ENCODE measurements around the gene UQCC2. TPM values are rescaled to one million over a fixed set of nuclear protein-coding genes. Genes with fewer than 3 reads are reported as not detected.

UQCC2 gene
- total RNA-seq, 2 experiments from 2014 or later: 64.9 to 85.3 TPM

DNA sequence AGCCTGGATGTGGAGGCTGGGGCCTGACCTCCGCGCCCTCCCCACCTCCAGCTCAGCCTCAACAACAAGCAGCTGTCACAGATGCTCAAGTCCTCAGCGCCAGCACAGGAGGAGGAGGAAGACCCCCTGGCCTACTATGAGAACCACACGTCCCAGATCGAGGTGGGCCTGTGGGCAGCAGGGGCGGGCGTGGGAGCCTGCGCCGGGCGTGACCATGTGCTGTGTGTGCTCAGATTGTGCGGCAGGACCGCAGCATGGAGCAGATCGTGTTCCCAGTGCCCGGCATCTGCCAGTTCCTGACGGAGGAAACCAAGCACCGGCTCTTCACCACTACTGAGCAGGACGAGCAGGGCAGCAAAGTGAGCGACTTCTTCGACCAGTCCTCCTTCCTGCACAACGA is 23.5 kb downstream of the UQCC2 start:
- Histone ChIP-seq H3K9me2 (ENCODE audit: insufficient read depth, low read length) (no peaks in the 10 kb centered on the region), H3K79me2 (ENCODE audit: insufficient read depth, low read depth, low read length) (no peaks in the 10 kb centered on the region), H3K4me1 (ENCODE audit: insufficient read depth, low read length, poor library complexity, severe bottlenecking) (no peaks in the 10 kb centered on the region), H4K20me1 (ENCODE audit: insufficient read depth, low read length) (no peaks in the 10 kb centered on the region), H2AFZ (ENCODE audit: low read length) (no peak overlapping the region), H3K4me2 (ENCODE audit: low read length) (no peak overlapping the region), H3K4me3 (ENCODE audit: low read depth, low read length, poor library complexity, severe bottlenecking) (no peak overlapping the region), H3K9me3 (ENCODE audit: low read length) (no peaks in the 10 kb centered on the region), H3K27ac (ENCODE audit: low read depth, low read length, poor library complexity, severe bottlenecking) (no peak overlapping the region), H3K36me3 (ENCODE audit: insufficient read depth, low read length) (peaks cover 99% of the 10 kb centered on the region)
- CTCF ChIA-PET (ENCODE audit: unreplicated experiment): no interaction called here
- no TSS peak for BruUV-seq (replicated peaks)
- DNase-seq (ENCODE audit: low spot score): no peak
- TF ChIP-seq EZH2phosphoT487 (IDR thresholded peaks at IDR 0.05; ENCODE audit: borderline replicate concordance, low read depth, low read length): no peak
- no peak for TF ChIP-seq CTCF (conservative IDR thresholded peaks at IDR 0.05; ENCODE audit: low read length)
- intact Hi-C loops (cut with micrococcal nuclease; ENCODE audit: unreplicated experiment): no loop called here
- POLR2A ChIA-PET: no interaction called here

DNA sequence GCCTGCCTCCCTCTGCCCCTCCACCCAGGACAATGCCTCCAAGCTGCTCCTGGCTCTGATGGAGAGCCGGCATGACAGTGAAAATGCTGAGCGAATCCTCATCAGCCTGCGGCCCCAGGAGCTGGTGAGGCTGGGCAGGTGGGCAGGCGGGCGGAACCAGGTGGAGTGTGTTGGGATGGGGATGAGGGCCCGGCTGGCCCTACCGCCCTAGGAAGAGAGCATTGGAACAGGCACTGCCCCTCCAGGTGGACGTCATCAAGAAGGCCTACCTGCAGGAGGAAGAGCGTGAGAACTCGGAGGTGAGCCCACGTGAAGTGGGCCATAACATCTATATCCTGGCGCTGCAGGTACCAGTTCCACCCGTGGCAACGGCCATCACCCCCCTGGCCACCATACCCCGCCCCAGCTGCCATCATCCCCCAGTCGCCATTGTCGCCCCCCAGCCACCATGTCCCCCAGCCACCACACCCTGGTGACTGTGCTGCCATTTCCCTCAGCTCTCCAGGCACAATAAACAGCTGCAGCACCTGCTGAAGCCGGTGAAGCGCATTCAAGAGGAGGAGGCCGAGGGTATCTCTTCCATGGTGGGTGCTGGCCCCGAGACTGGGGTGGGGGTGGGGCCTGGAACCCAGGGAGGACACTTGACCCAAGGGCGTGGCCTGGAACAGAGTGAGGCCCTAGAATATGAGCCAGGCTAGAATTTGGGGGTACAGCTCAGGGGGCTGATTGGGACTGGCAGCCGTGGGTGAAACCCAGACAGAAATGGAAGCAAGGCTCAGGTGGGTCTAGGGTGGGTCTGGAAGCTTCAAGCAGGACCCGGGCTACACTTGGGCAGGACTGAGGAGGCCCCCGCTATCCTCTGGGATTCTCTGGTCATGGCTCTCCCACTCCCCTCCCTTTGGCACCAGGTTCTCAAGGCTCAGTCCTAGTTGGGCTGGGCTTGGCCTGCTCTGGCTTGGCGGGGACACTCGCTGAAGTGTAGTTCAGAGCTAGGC is 24.2 kb downstream of the UQCC2 start:
- no peak overlapping the region for H3K4me3 ChIP-seq (ENCODE audit: low read depth, low read length, poor library complexity, severe bottlenecking)
- no peaks in the 10 kb centered on the region for H4K20me1 ChIP-seq (ENCODE audit: insufficient read depth, low read length)
- no peak for TF ChIP-seq EZH2phosphoT487 (IDR thresholded peaks at IDR 0.05; ENCODE audit: borderline replicate concordance, low read depth, low read length)
- no peak for TF ChIP-seq CTCF (conservative IDR thresholded peaks at IDR 0.05; ENCODE audit: low read length)
- intact Hi-C loops (cut with micrococcal nuclease; ENCODE audit: unreplicated experiment): no loop called here
- no peaks in the 10 kb centered on the region for H3K9me2 ChIP-seq (ENCODE audit: insufficient read depth, low read length)
- H3K79me2 ChIP-seq (ENCODE audit: insufficient read depth, low read depth, low read length): no peaks in the 10 kb centered on the region
- CTCF ChIA-PET (ENCODE audit: unreplicated experiment): interaction anchor here (0.9 kb wide), 1 partner anchor 10 kb away, joined by 5 read pairs; no protein-coding TSS in a partner anchor
- no peak for DNase-seq (ENCODE audit: low spot score)
- BruUV-seq (replicated peaks): no TSS peak
- no peak overlapping the region for H3K4me2 ChIP-seq (ENCODE audit: low read length)
- H3K36me3 ChIP-seq (ENCODE audit: insufficient read depth, low read length): peaks cover 99% of the 10 kb centered on the region
- no peak overlapping the region for H2AFZ ChIP-seq (ENCODE audit: low read length)
- POLR2A ChIA-PET: no interaction called here
- H3K9me3 ChIP-seq (ENCODE audit: low read length): no peaks in the 10 kb centered on the region
- H3K27ac ChIP-seq (ENCODE audit: low read depth, low read length, poor library complexity, severe bottlenecking): no peak overlapping the region
- no peaks in the 10 kb centered on the region for H3K4me1 ChIP-seq (ENCODE audit: insufficient read depth, low read length, poor library complexity, severe bottlenecking)
